Measurements from ENCODE around the gene LDHD.

Gene LDHD

DNA sequence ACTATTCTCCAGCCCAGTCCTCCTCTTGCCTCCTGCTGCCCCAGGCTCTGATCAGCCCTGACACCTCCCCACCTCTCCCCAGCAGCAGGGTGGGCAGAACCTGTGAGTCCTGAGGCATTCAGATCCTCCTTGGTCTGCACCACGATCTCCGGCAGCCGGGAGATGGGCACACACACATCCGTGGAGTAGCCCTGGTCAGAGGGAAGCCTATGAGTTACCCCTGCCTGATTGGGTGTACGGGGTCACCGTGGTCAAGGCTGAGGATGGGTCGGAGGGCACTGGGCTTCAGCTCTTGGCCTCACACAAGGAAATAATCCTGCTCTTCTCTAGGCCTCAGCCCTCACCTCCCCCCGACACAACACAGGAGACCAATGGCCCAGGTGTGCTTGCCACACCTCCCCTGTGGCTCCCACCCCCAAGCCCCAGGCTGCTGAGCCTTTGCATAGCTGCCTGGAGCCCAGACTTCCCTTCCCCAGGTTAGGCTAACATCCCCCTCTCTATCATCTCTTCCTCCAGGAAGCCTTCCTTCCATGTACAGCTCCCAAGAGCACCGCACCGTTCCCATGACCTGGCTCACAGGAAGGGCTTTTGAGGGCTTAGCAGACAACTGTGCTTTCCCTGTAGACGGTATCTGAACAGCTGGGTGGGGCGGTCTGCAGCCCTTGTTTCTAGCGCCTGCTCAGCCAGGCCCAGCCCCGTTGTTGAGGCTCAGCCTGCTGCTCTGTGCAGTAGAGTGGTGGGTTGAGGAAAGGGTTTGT lies 3.7 kb downstream of the LDHD start:
- TF ChIP-seq CTCF (IDR thresholded peaks at IDR 0.05): no peak

- TF ChIP-seq CTCF (IDR thresholded peaks at IDR 0.05): no peak
These were observed 4.4 kb downstream of the LDHD start for GRCh38 chr16:75111961-75112733.

GRCh38 chr16:75111514-75111940 lies 5.1 kb downstream of the LDHD start:
- TF ChIP-seq CTCF (IDR thresholded peaks at IDR 0.05): no peak; the same call in 1 of the 2 replicates

DNA sequence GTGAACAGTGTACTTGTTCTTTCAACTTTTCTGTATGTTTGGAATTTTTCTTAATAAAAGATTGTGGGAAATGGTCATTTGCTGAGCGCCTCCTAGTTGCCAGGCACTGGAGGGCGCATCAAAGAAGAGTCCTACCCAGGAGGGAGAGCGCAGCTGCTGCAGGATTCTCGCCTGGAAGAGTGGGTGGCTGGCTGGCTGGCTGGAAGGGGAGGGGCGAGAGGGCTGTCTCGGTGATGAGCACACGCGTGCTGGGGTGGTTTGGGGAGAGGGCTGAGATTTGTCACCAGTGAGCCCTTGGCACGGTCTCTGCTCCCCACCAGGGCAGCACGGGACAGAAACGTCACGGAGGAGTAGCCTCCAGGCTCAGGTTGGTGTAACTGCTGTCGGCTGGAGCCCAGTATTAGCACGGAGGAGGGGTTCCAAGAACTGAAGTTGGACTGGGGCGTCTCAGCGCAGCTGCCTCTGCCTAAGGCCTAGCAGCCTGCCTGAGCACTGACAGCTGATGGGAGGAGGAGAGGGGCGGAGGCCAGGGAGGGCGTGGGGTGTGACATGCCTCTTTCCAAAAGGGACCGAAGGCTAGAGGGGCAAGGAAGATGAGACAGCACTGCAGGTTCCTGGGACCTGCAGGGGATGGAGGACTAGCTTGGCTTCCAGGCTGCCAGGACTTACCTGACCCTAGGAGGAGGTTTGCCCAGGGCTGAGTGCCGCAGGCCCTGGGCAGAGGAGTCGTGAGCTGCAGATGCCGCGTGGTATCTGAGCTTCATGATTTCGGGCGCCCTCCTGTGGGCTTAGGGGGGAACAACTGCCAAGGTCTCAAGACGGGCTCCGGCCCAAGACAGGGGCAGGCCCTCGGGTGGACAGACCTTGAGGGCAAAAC lies 5.7 kb downstream of the LDHD start:
- TF ChIP-seq CTCF (IDR thresholded peaks at IDR 0.05): peak; percentile 88

DNA sequence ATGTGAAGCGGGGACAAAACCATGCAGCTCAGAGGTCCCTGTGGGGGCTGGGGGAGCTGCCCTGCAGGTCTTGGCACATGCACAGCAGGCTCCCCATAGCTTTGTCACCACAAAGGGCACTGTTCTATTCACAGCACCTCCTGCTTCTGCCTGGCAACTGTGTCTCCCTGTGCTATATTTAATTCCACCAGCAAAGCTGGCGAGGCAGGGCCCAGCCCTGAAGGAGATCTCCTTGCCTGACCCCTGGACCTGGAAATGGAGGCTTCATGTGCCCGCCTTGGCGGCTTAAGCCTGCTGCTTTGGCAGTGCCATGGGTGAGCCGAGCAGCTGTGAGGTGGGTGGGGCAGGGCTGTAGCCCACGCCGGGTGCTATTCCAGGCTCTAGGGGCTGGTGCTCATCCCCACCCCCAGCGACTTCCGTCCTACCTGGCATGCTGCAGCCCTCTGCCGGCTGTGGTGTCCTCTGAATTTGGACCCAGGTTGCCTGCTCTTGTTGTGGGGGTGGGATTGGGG lies 6.8 kb downstream of the LDHD start:
- no peak for TF ChIP-seq CTCF (IDR thresholded peaks at IDR 0.05)

DNA sequence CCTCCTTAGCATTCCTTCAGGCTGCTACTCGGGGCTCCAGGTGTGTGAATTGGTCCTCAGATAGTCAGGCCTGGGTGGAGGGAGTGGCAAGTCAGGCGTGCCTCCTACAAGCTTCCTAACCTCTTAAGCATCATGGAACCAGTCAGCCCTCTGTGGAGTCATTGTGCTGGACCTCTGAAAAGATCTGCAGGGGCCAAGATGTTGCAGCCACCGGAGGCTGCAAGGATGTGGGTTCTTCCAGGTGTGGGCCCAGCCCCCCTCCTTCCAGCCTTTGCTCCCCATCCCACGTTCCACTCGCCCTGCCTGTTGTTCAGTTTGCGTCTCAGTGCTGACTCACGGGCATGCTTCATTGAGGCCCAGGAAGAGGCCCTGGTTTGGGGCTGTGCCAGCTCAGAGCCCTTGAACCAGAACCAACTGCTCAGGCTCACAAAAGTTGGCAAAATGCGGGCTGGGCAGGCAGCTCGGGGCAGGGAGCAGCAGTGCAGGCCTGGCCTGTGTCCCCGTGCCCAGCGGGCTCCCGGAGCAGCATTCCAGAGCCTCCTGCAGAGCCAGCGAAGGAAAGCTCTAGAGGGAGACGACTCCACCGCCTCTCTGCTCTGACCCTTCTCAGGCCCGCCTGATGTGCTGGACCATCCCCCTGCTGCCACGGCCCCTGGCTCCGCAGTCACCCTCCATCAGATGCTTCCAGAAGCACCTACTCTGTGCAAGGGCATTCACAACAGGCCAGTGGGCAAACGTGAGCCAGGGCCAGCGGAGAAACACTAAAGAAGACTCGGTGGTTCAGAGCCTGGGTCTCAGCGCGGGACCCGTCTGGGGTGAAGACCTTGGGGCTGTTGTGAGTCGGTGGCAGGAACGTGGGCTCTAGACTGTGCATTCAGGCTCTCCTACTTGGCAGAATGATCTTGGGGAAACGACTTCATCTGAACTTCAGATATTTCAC lies 7.5 kb downstream of the LDHD start:
- no peak for TF ChIP-seq CTCF (IDR thresholded peaks at IDR 0.05)
